DMS53 treated with DMSO at 0.1 percent for 48 hours (cell line): ENCODE results near the gene SOBP.

ENCODE experiments used
- DNase-seq: peaks from one replicate; lab custom pipeline; 2025; ENCODE audit not compliant: unreplicated experiment; lab: John Stamatoyannopoulos, UW

The SOBP gene

DNA sequence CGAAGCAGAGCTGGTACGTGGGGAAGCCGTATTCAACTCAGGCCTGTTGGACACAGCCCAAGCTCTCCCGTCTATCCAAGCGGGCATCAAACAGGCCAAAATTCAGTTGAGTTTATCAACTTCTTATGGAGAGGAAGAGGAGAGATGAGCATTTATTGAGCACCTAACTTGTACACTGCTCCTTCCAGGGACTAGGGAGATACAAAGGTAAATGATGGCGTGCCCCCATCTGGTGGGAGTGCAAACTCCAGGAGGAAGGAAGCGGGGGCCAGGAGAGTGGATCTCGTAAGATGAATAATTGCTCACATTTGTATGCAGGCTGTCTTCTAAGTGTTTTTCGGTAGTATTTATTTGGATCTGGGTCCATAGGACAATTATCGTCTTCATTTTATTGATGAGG lies 146.6 kb downstream of the SOBP start:
- no peak for DNase-seq

DNA sequence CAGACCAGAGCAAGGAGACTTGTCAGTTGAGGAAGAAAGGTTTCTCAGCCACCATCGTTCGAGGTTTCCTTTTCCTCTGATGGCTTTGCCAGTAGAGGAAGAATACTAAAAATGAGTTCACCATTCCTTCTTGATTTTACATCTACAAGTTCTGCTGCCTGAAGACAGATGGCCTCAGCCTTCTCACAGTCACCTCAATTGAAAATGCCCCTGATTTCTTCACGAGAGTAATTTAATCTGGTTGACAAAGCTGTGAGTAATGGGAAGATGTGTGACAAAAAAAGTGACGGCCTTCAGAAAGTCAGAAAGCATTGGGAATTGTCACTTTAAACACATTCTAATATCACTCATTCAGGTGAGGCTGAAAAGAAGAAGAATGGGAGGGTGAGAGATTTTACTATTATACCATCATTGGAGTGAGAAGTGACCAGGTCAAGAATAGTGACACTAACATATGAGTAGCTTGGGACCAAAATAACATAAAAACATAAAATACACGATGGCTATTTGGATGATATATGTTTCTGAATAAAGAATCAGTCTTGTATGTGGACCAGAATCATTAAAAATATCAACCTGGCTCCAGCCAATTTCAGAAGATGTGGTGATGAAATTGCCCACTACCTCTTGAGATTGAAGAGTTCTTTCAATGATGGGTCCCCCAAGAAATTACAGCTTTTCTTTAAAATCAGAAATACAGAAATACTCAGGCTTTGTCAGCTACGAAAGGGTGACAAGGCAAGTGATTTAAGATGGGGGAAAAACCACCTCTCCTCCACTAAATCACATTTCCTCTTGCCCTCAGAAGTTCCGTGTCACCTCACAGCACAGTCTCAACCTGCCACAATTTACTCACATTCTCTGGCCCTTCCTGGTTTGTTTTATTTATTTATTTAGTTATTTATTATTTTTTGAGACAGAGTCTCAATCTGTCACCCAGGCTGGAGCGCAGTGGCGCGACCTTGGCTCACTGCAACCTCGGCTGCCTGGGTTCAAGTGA lies 147.7 kb downstream of the SOBP start:
- no peak for DNase-seq

DNA sequence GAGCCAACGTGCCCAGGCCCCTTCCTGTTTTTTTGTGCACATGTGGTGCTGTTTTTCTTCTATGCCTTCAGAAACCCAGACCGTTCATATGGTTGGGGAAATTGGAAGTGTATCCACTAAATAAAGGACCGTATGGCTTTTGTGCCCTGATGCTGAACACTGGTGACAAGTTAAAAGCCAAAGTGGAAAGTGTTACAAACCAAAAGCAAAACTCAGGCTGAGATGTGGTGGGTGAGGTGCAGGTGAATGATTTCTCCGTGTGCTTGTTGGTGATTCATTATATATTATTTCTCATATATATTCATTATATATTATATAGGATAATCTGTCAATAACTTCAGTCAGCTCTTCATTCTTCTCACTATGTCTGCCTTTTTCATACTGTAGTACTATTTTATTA lies 148.6 kb downstream of the SOBP start:
- no peak for DNase-seq

DNA sequence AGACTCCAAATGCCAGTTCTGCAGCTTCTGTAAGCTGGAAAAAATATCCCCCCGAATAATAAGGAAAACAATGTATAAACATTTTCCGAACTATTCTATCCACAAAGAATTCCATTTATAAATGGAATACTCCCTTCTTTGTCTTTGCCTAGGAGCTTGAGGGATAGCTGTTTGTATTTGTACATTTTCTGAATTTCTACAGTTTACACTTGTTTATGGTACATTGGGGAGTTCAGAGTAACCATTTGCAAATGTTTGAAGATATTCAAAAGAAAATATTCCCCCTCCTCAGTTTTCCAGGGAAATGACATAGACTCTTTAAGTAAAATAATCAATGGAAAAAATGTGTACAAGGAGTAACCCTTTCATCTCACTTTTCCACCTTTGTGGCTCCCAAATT lies 149.6 kb downstream of the SOBP start:
- DNase-seq = no peak

DNA sequence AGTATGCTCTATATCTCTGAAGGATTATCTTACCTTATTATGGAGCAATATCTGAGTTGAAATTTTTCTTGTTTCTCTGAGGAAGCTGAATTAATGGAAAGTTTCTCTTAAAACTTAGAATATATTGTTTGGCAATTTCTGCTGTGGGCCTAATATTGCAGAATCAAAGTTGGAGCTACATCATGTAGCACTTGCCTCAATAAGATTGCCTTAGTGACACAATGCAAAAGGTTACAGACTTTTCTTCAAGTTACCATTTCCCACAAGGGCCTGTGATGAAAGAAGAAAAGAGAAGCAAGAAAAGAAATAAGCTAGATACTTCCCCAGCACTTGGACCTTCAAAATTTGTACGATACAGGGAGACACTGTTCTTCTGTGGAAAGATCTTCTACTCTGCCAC lies 151.2 kb downstream of the SOBP start:
- DNase-seq = no peak

DNA sequence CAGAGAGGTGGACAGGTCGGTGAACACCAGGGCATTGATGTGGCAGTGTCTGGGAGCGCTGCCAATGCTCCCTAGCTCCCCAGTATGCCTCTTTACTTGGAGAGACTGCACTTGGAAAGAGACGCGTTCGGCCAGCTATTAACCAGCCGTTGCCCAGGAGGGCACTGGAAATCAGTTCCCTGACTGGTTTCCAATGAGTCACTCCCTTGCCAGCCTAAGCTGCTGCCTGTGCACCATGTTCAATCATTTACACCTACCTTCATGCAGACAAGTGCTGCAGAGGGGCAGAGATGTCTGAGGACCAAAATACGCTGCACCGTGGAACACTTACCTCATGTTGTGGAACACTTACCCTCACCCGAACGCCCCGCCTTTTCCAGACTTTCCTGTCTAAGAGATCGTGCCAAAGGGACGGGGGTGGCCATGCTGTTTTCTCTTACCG lies 151.6 kb downstream of the SOBP start:
- no peak for DNase-seq

DNA sequence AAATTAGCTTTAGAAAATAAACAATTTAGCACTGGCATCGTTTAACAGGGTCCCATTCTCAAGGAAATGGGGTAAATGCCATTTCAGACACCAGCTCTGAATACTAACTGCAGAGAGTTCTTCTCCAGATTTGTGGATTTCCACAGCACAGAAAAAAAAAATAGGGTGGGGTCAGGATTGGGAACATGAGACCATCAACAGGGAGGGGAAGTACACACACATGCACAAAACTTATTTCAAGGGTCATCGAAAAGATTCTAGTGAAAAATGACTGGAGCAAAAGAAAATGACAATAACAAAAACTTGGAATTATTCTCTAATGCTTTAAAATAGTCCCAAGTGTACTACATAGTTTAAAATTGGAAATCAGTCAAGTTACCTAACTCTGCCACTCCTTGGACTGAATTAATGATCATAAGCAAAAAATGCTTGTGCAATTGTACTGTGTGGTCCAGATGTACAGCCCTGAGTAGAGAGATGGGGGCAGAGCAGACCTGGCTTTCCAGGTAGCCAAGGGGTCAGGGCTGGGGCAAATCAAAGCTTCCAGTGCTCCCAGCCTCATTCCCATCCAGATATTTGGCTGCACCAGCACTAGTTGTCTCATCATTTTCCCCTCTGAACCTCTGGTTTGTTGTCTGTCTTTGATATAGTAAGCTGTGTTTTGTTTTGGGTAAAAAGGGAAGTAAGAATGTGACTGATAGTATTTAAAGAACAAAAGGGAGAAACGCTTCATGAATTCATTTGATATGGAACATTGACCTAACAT lies 152.4 kb downstream of the SOBP start:
- no peak for DNase-seq

DNA sequence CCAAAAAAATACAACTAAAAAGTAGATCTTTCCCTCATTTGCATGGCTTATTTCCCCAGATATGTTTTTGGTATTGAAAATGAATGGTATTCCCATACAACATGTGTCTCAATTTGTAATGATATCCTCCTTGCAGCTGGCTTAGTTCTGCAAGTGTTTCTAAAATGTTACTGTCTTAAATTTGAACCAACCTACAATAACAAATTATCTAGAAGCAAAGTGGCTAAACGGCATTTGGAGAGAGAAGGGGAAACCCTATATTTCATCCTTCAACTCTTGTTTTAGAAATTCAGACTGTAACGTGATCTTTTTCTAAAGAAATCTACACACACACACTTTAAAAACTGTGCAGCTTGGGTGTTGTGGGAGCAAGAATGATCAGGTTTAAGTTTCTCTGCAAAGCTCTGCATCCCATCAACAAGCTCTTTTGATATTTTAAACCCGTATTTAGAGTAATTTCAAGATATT lies 153.0 kb downstream of the SOBP start:
- DNase-seq = no peak

DNA sequence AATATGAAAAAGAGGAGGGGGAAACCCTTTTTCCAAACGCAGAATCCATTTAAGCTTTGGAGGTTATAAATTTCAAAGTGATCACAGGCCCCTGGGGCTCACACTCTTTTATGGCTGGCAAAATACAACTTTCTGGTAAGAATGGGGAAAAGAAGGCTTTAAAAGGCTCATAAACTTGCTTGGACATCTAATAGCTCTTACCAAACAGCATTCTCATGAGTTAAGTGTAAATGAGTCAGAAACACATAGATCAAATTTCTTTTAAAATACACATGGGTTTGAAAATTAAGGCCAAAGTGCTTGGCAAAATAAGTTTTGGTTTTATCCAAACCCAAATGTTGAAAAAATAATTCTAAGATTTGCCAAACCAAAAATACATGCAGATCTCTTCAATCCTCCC lies 154.6 kb downstream of the SOBP start:
- DNase-seq = no peak

DNA sequence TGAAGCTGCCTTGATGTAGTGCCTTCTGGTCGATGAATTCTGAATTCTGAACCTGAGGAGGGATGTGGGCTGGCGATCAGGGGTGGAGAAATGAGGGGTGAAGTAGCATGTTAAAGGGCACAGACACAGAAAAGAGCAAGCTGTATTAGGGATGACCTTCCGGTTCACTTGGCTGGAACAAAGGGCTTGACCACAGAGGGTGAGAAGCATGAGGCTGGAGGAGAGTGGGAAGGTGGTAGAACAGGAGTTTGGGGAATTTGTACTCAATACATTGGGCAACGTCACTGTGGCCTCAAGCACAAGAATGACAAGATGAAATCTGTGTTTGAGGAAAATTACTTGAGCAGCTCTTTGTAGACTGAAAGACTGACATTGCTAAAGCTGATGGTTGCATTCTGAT lies 155.8 kb downstream of the SOBP start:
- no peak for DNase-seq

DNA sequence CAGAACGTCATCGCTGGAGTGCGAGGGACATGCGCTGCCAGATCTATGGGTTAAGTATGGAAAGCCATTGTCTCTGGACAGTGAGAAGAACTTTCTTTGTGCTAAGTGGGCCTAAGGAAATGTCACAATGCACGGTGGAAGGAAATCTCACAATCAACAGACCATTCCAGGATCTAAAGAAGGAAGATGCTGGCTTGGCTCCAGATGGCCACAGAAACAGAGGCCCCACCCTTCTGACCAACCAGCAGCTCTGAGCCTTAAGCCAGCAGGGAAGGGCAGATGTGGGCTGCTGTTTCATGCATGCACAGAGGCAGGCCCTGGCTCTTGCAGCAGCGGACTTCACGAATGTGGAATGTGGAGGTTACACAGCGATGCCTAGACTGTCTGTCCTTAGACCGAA lies 156.3 kb downstream of the SOBP start:
- no peak for DNase-seq

DNA sequence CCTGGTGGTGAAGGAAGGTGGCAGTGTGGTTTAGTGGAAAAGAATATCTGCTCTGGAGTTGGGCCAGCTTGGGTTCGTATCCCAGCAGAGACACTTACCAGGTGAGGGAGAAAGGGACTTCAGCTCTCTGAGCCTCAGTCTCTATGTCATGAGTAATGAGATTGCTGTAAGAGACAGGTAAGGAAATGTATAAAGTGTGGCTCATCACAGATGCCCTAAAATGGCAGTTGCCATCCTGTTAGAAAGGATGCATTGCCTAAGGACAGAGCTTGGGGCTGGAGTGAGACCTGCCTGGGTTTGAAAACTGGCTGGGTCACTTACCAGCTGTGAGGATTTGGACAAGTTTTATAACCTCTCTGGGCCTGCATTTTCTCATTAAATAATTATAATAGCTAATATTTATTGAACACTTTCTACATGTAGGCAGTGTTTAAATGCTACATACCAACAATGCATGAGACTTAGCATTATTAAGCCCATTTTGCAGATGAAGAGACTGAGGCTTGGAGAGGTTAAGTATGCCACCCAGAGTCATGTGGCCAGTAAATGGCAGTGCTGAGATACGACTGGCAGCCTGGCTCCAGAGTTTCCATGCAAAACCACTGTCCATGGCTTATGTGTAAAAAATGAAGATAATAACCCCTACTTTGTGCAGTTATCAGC lies 157.0 kb downstream of the SOBP start:
- DNase-seq = no peak

DNA sequence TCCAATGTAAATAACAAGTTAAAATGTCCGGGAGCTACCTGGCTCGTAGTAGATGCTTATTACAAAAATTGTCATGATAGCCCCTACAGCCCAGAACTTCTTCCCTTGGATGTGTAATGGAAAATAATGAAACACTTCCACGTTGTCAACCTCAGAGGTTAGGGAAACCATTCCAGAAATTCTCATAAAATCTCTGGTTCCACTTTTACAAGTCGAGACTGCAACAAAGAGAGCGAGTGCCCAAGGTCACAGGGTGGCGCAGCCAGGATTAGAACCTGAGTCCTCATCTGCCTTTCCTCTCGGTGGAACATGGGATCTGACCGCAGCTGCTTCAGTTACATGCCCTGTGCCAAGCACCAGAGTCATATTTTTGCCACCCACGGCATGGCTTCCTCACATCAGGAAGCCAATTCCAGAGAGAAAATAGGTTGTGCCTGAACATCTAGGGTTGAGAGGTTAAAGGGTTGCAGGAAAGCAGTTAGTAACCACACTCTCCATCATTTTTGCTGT lies 157.6 kb downstream of the SOBP start:
- DNase-seq = no peak

DNA sequence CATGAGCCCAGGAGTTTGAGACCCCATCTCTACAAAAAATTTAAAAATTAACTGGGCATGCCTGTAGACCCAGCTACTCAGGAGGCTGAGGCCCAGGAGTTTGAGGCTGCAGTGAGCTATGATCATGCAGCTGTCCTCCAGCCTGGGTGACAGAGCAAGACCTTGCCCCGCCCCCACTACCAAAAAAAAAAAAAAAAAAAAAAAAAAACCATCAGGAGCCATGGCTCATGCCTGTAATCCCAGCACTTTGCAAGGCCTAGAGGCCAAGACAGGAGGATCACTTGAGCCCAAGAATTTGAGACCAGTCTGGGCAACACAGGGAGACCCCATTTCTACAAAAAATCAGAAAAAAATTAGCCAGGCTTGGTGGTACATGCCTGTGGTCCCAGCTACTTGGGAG lies 159.1 kb downstream of the SOBP start:
- no peak for DNase-seq

DNA sequence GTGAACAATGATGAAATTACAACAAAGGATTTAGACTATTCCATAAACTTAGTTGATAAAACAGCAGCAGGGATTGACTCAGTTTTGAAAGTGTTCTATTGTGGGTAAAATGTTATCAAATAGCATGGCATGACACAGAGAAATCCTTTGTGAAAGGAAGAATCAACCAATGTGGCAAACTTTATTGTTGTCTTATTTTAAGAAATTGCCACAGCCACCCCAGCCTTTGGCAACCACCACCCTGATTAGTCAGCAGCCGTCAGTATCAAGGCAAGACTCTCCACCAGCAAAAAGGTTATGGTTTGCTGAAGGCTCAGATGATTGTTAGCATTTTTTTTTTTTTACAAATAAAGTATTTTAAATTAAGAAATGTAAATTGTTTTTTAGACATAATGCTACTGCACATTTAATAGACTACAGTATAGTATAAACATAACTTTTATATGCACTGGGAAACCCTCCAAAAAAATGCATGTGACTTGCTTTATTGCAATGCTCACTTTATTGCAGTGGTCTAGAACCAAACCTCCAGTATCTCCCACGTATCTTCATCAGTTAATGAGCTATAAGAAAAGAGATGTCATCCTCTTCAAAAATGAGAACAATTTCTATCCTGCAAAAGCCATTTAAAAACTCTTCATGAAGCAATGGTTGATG lies 162.7 kb downstream of the SOBP start:
- DNase-seq = no peak

DNA sequence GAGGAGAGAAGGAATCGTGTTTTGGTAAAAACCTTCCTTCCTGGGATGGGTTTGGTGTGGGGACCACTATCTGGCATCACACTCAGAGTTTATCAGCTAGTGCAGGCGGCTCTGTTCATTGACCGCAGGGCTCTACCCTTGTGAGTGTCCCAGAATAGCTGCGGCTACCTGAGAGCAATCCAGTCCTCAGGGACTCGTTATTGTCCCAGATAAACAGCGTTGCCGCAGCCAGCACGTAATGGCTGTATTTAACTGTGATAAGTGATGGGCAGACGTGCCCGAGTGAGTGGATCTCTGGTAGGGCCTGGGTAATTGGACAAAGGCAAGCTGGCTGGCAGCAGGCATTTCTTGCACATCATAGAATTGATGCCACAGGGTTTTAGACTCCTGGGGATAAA lies 163.3 kb downstream of the SOBP start:
- no peak for DNase-seq

DNA sequence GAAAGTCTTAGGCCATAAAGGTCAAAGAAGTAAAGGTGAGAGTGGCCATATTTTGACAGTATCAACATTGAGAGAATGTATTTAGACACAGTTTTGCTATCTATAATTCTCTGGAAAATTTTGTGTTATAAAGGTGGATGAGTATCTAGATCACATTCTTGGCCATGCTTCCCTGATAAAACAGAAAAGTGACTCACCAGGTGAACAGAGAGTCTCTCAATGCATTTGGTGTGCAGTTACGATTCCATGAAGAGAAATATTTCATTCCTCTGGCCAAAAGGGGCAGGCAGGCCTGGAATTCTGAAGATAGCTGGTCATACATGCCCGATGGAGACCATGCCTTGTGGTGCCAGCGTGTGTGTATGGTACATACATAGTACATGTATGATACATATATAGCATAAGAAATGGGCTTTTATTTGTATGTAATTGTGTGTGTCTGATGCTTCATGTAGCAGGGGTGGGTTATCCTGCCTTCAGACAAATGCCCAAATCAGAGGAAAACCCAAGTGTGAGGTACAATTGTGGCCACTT lies 164.0 kb downstream of the SOBP start:
- DNase-seq = no peak

DNA sequence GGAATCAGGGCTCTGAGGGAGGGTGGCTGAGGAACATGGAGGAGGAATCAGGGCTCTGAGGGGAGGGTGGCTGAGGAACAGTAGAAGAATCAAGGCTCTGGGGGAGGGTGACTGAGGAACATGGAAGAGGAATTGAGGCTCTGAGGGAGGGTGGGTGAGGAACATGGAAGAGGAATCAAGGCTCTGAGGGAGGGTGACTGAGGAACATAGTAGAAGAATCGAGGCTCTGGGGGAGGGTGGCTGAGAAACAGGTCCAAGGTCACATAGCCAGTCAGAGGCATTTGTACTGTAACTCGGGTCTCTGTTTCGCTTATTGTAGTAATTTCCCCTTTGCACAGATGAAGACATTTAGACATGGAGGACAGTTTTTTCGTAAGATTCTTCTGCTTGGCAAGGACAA lies 164.8 kb downstream of the SOBP start:
- DNase-seq = no peak

DNA sequence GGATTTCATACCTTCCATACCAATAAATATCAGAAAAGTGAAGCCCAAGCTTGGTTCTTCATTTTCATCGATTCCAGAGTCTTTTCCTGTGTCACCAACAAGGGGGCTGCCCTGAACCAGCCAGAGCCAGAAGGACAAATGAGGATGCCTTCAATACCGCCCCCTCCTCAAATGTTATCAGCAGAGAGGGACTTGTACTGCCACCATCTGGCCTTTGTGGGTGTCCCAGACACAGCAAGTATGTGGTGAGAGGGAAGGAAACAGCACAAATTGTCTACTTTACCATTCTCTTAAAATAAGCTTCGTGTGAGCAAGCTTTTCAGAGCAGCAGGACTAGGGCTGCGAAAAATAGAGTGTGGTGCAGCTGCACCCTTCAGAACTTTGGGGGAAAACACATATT lies 165.3 kb downstream of the SOBP start:
- DNase-seq = no peak

DNA sequence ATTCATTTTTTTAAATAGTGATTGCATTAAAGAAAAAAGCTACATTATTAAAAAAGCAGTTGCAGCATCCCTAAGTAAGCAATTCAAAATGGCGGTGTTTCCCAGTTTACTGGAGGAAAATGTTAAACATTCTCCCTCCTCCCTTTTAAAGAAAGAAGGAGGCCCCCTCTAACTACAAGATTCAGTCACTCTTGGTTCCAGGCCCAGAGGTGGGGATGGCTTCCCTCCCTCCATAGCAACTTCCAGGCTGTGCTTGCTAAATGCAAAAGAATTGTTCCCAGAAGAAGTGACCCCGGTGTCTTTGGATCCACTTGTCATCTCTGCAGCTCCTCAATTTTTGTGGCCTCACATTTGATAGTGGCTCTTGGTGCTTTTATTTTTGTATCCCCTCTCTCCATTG lies 165.9 kb downstream of the SOBP start:
- no peak for DNase-seq

DNA sequence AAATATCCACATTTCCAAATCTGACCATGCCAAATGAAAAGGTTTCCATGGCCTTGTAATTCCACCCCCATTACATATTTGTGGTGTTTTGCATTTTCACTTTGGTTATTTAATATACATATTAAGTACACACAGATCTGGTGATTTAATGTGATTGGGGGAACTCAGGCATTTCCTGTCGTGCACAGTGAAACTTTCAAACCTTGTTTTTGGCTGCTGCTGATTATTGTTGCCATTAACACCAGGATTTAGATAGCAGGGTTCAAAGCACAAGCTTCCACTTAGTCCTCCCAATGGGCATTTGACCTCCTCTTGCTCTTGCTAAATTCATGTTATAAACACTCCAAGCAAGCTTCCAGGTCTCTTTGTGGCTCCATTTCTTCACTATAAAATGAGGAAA lies 166.5 kb downstream of the SOBP start:
- no peak for DNase-seq
